Upper lobe of right lung (tissue), 1 donor: Measurements from ENCODE around the gene RLN3. TPM values are rescaled to one million over a fixed set of nuclear protein-coding genes. Genes with fewer than 3 reads are reported as not detected.

Experiments used
- ATAC-seq: fragments of 200-7000 bp; cut with Tn5 transposase; one replicate; pipeline ENCODE4 v1.9.1; 2020; ENCODE audit warnings: mild to moderate bottlenecking, moderate library complexity
- DNase-seq: peaks from one replicate; pipeline ENCODE4 v3.0.0-alpha.2; 2020
- H3K27ac ChIP-seq: fragments of 200-600 bp; one replicate; pipeline ENCODE4 v1.8.0; 2022
- H3K27me3 ChIP-seq: fragments of 200-600 bp; one replicate; pipeline ENCODE4 v1.8.0; 2022; ENCODE audit warnings: mild to moderate bottlenecking
- H3K36me3 ChIP-seq: fragments of 200-600 bp; one replicate; pipeline ENCODE4 v1.8.0; 2022
- H3K4me1 ChIP-seq: fragments of 200-600 bp; one replicate; pipeline ENCODE4 v1.8.0; 2022
- H3K4me3 ChIP-seq: fragments of 200-600 bp; one replicate; pipeline ENCODE4 v1.8.0; 2022; ENCODE audit warnings: mild to moderate bottlenecking
- H3K9me3 ChIP-seq: fragments of 200-600 bp; one replicate; pipeline ENCODE4 v1.8.0; 2022
- intact Hi-C: fragments of 100-400 bp; cut with DNase I; formaldehyde crosslinking; loops from one replicate; pipeline ENCODE4 v1.11.0; 2022
- total RNA-seq: library from RNA; stranded (reverse); fragmentation: NEBNext Ultra II Directional; extraction: Animal tissue kit (Norgen Biotek cat#: 25700); gene quantifications from one replicate; pipeline ENCODE4 v1.2.1, GENCODE V29; 2021
- TF ChIP-seq, protein P1 (sequence below): fragments of 200-600 bp; IDR thresholded peaks from one replicate; pipeline ENCODE4 v1.8.0; 2022; ENCODE audit warnings: antibody characterized with exemption
- donor health status: DM: no; HTN: yes; CAD: no; lungs with severe emphysema.

Gene RLN3
- total RNA-seq, 1 donor from 2014 or later: not detected

DNA sequence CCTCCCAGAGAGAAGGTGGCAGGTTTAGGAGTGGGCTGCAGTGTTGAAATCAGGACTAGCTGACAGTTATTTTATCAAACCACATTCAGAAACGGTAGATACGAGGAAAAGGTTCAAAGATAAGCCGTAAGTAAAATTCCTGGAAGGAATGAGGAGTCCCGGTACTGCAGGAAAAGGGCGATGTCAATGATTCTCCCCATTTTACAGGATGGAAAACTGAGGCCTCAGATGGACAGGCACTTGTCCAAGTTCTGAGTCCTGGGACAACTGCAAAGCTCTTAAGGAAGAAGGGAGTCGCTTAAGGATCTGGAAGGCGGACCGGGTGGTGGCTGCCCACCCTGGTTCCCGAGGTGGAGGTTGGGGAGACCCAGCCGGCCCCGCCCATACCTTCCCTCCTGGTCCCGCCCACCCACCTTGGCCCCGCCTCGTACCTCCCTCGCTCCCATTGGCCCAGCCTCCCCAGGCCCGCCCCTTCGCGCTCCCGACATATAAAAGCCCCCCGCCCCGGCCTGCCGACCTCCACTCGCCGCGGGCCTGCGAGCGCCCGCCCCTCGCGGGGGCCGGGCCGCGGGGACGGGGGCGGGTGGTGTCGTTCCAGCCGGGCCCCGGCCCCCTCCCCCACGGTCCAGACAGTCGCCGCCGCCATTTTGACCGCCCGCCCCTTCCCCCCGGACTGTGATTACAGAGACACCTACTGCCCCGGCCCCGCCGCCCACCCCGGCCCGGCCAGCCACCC is 22.4 kb upstream of the RLN3 start:
- peak; percentile 84 for ATAC-seq
- intact Hi-C loops: no loop called here

DNA sequence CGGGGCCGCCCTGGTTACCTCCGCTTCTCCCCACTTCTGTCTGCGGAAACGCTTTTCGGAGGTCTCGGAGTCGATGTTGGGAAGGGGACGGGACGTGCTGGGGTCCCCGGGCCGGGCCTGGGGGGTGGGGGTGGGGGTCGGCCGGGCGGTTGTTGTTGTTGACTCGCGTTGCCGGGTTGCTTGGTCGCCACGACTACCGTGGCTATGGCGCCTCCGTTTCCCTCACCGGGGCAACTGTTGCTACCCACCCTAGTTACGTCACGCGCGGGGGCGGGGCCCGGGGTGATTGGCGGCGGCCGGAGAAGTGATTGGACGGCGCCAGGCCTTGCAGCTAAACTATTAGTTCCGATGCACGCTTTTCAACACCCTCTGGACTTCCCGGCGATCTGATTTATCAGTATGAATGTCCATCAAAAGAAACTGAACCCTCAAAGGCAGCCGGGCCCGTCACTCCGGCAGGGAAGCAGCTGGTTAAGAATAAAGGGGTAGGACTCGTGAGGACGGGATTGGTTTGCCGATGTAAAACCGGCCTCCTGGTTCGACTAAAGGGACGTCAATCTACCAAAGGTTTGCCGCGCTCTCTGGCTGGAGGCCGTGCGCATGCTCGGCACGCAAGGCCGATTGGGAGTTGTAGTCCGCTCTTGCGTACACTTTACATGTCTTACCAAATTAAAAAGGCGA is 21.7 kb upstream of the RLN3 start, which contains the start of gene RFX1:
RFX1 (minus strand) TSS at position 236 of the 681 bp plus-strand sequence. CDS start 12,477 bp downstream, outside the sequence.
- Histone ChIP-seq H3K9me3 (no peaks in the 10 kb centered on the region), H3K36me3 (no peaks in the 10 kb centered on the region), H3K4me1 (peaks cover 35% of the 10 kb centered on the region), H3K27ac (peak within 1 kb of the TSS; percentile 100), H3K4me3 (peak within 1 kb of the TSS; percentile 71), H3K27me3 (no peaks in the 10 kb centered on the region)
- intact Hi-C loops: no loop called here
- DNase-seq (peak; percentile 100), ATAC-seq (peak; percentile 87)
- TF ChIP-seq, protein P1, sequence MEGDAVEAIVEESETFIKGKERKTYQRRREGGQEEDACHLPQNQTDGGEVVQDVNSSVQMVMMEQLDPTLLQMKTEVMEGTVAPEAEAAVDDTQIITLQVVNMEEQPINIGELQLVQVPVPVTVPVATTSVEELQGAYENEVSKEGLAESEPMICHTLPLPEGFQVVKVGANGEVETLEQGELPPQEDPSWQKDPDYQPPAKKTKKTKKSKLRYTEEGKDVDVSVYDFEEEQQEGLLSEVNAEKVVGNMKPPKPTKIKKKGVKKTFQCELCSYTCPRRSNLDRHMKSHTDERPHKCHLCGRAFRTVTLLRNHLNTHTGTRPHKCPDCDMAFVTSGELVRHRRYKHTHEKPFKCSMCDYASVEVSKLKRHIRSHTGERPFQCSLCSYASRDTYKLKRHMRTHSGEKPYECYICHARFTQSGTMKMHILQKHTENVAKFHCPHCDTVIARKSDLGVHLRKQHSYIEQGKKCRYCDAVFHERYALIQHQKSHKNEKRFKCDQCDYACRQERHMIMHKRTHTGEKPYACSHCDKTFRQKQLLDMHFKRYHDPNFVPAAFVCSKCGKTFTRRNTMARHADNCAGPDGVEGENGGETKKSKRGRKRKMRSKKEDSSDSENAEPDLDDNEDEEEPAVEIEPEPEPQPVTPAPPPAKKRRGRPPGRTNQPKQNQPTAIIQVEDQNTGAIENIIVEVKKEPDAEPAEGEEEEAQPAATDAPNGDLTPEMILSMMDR: no peak

More for the DNA sequence above, 22.4 kb upstream of the RLN3 start:
- peak overlapping the region; percentile 71 for H3K4me3 ChIP-seq
- TF ChIP-seq, protein P1: no peak
- H3K36me3 ChIP-seq: no peaks in the 10 kb centered on the region
- H3K9me3 ChIP-seq: no peaks in the 10 kb centered on the region
- peaks cover 35% of the 10 kb centered on the region for H3K4me1 ChIP-seq
- no peaks in the 10 kb centered on the region for H3K27me3 ChIP-seq
- peak; percentile 96 for DNase-seq
- H3K27ac ChIP-seq: peak overlapping the region; percentile 100

DNA sequence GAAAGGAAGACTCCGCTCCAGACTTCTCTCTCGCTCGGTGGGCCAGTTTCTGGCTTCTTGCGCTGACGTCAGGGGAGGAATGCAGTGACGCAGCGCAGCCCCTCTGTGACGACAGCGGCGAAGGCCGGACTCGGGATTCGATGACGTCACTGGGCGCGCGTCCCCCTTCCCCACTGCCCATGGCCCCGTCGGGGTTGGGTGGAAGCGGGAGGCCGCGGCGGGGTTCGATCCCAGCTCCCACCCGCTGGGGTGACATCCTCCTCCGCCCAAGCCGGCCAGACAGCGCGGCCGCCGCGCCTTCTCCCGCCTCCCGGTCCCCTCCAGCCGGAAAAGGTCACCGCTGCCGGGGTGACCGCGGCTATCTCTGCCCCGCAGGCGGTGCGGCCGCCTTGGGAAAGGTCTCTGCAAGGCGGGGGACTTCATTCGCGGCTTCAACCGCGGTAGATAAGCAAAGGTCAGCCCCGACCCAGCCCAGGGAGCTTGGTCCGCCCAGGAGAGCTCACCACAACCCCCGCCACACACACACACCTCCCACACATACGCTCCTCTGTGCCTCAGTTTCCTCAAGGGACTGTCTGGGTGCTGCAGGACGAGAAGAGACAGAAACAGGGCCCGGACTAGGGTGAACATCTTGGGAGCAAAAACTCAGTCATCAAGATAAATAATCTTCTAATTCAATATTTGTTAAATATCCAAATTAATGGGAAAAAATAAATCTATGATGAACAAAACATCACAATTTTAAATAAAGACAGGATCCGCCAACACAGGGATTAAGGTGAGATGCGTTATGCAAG is 21.0 kb upstream of the RLN3 start:
- intact Hi-C loops: no loop called here
- TF ChIP-seq, protein P1: no peak
- Histone ChIP-seq H3K4me3 (peak overlapping the region; percentile 71), H3K27ac (peak overlapping the region; percentile 100), H3K9me3 (no peaks in the 10 kb centered on the region), H3K36me3 (no peaks in the 10 kb centered on the region), H3K27me3 (no peaks in the 10 kb centered on the region), H3K4me1 (peaks cover 34% of the 10 kb centered on the region)
- ATAC-seq (peak; percentile 42), DNase-seq (peak; percentile 94)

DNA sequence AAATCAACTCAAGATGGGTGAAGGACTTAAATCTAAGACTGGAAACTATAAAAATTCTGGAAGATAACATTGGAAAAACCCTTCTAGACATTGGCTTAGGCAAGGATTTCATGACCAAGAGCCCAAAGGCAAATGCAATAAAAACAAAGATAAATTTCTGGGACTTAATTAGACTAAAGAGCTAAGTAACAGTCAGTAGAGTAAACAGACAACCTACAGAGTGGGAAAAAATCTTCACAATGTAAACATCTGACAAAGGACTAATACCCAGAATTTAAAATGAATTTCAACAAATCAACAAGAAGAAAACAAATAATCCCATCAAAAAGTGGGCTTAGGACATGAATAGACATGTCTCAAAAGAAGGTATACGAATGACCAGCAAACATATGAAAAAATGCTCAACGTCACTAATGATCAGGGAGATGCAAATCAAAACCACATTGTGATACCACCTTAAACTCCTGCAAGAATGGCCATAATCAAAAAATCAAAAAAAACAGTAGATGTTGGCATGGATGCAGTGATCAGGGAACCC is 15.5 kb upstream of the RLN3 start:
- no peaks in the 10 kb centered on the region for H3K4me1 ChIP-seq
- H3K9me3 ChIP-seq: no peaks in the 10 kb centered on the region
- DNase-seq (no peak), ATAC-seq (no peak)
- H3K27ac ChIP-seq: no peak overlapping the region
- H3K27me3 ChIP-seq: no peaks in the 10 kb centered on the region
- intact Hi-C loops: no loop called here
- no peaks in the 10 kb centered on the region for H3K36me3 ChIP-seq
- no peak overlapping the region for H3K4me3 ChIP-seq
- TF ChIP-seq, protein P1: no peak

DNA sequence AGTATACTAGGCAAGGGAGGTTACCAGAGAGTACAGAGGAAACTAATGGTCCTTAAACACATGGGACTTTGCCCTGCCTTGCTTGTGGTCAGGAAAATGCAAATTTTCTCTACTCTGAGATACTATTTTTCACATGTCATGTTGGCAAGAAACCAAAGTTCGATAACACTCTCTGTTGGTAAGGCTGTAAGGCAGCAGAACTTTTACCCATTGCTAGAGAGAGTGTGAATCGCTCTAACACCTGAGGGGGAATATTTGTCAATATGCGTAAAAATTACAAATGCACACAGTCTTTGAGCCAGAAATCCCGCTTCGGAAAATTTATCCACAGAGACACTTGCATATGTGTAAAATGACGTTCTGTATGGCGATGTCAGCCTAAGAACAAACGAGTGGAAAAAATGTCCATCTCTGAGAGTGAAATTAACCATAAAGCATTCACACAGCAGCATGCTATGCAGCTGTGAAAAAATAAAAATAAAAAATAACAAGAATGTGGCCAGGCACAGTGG is 12.4 kb upstream of the RLN3 start:
- ATAC-seq: peak; percentile 15
- Histone ChIP-seq H3K4me3 (no peak overlapping the region), H3K9me3 (no peaks in the 10 kb centered on the region), H3K36me3 (no peaks in the 10 kb centered on the region), H3K27me3 (no peaks in the 10 kb centered on the region), H3K4me1 (peaks cover 4% of the 10 kb centered on the region), H3K27ac (peak overlapping the region; percentile 17)
- intact Hi-C loops: no loop called here
- DNase-seq: no peak
- TF ChIP-seq, protein P1: no peak
